ENCODE data around the gene FKBP1A. TPM values are rescaled to one million over a fixed set of nuclear protein-coding genes. Genes with fewer than 3 reads are reported as not detected.

The FKBP1A gene
- polyA plus RNA-seq, 1 of the 3 experiments (the other 2 are of a cell fraction): 362 TPM

DNA sequence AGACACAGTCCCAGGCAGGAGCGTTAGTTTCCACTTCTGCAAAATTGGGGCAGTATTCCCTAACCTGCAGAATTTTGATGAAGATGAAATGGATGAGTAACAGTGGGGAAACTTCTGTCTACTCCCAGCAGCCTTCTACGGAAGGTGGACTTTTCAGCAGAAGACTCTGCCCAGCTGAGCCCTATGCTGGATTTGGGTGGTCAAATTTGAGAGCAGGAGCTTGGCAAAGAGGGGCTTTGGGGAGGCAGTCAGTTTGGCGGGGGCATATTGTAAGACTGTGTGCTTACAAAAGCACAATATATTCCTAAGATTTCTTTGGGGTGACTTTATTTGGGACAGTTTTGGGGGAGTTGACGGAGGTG is 58.5 kb downstream of the FKBP1A start:
- H3K4me2 ChIP-seq: no peak overlapping the region
- H3K9me3 ChIP-seq: no peaks in the 10 kb centered on the region
- H3K27me3 ChIP-seq (ENCODE audit: insufficient read depth): no peaks in the 10 kb centered on the region
- H4K20me1 ChIP-seq (ENCODE audit: insufficient read depth): peaks cover 13% of the 10 kb centered on the region; the same call in 1 of the 2 replicates
- no peak overlapping the region for H3K9ac ChIP-seq
- H3K4me3 ChIP-seq (ENCODE audit: low read depth in 2 of 2, low read length in 1 of 2): no peak overlapping the region
- WGBS (ENCODE audit: low lambda C conversion rate): 78% methylated on average over 4 of the region's 4 CpGs
- peaks cover 10 to 13% of the 10 kb centered on the region in 2 experiments for H3K36me3 ChIP-seq (replicated peaks in 1 of 2; ENCODE audit: control insufficient read depth in 1 of 2, insufficient read depth in 2 of 2, low read length in 1 of 2)
- no peaks in the 10 kb centered on the region for H3K9me2 ChIP-seq
- H3K79me2 ChIP-seq (ENCODE audit: insufficient read depth): peaks cover 50% of the 10 kb centered on the region
- H3F3A ChIP-seq (replicated peaks; ENCODE audit: insufficient read depth): no peaks in the 10 kb centered on the region
- TF ChIP-seq, protein P1, sequence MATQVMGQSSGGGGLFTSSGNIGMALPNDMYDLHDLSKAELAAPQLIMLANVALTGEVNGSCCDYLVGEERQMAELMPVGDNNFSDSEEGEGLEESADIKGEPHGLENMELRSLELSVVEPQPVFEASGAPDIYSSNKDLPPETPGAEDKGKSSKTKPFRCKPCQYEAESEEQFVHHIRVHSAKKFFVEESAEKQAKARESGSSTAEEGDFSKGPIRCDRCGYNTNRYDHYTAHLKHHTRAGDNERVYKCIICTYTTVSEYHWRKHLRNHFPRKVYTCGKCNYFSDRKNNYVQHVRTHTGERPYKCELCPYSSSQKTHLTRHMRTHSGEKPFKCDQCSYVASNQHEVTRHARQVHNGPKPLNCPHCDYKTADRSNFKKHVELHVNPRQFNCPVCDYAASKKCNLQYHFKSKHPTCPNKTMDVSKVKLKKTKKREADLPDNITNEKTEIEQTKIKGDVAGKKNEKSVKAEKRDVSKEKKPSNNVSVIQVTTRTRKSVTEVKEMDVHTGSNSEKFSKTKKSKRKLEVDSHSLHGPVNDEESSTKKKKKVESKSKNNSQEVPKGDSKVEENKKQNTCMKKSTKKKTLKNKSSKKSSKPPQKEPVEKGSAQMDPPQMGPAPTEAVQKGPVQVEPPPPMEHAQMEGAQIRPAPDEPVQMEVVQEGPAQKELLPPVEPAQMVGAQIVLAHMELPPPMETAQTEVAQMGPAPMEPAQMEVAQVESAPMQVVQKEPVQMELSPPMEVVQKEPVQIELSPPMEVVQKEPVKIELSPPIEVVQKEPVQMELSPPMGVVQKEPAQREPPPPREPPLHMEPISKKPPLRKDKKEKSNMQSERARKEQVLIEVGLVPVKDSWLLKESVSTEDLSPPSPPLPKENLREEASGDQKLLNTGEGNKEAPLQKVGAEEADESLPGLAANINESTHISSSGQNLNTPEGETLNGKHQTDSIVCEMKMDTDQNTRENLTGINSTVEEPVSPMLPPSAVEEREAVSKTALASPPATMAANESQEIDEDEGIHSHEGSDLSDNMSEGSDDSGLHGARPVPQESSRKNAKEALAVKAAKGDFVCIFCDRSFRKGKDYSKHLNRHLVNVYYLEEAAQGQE (IDR thresholded peaks at IDR 0.05; ENCODE audit: low read depth, low read length): no peak
- TF ChIP-seq GABPA (IDR thresholded peaks at IDR 0.05; ENCODE audit: low read depth) (no peak), FOXJ3 (CRISPR knock-in tag; IDR thresholded peaks at IDR 0.05) (no peak), SMC3 (IDR thresholded peaks at IDR 0.05; ENCODE audit: low read depth, low read length) (no peak), RFX5 (IDR thresholded peaks at IDR 0.05; ENCODE audit: low read length) (no peak), MXI1 (IDR thresholded peaks at IDR 0.05; ENCODE audit: low read depth, low read length) (no peak)
- no peak overlapping the region for H3K27ac ChIP-seq (ENCODE audit: low read depth in 2 of 2, low read length in 1 of 2)
- no peaks in the 10 kb centered on the region; a peak in 2 of 4 replicates for H3K4me1 ChIP-seq (ENCODE audit: control insufficient read depth in 1 of 2, insufficient read depth in 2 of 2, low read depth in 1 of 2, low read length in 1 of 2)
- no peak for DNase-seq
- H2AFZ ChIP-seq (ENCODE audit: low read depth): no peak overlapping the region
- ChIA-PET POLR2A (no interaction called here), CTCF (no interaction called here)

DNA sequence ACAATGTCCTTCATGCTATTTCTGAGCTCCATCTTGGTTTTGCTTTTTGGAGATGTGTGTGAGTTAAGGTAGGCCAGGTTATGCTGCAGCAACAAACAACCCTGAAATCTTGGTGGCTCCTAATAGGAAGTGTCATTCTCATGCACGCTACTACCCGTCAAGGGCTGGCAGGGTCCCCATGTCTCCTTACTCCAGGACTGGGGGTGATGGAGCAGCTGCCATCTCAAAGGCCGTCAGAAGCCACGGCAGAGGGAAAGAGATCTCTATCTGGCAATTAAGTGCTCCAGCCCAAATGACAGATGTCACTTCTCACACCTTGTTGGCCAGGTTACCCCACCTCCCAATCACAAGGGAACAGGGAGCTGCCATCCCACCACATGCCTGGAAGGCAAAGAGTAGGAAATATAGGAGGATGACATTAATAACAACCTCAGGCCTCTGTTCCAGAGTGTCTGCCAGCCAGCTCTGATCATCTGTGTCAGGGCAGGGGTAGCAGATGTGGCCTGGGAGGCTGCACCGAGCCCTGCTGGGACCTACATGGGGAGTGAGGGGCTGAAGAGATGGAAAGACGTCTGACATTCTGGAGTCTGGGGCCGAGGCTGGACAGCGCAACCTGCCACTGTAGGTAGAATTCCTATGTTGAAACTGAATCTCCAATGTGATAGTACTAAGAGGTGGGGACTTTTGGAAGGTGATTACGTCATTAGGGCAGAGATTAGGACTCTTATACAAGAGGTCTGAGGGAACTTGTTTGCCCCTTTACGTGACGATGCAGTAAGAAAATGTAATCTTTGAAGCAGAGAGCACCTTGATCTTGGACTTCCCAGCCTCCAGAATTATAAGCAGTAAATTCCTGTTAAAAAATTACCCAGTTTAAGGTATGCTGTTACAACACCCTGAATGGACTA is 59.1 kb downstream of the FKBP1A start:
- CTCF ChIA-PET: interaction anchor here (0.9 to 2.5 kb wide), 3 partner anchors 12 to 133 kb away, joined by 4 to 9 read pairs (median 4); partner anchors contain the start of gene NSFL1C
- H3K27ac ChIP-seq (ENCODE audit: low read depth in 2 of 2, low read length in 1 of 2): no peak overlapping the region
- H2AFZ ChIP-seq (ENCODE audit: low read depth): no peak overlapping the region
- over 99% methylated on average over 11 of the region's 11 CpGs for WGBS (ENCODE audit: low lambda C conversion rate)
- peaks cover 10 to 13% of the 10 kb centered on the region in 2 experiments for H3K36me3 ChIP-seq (replicated peaks in 1 of 2; ENCODE audit: control insufficient read depth in 1 of 2, insufficient read depth in 2 of 2, low read length in 1 of 2)
- H3K27me3 ChIP-seq (ENCODE audit: insufficient read depth): no peaks in the 10 kb centered on the region
- H3K4me1 ChIP-seq (ENCODE audit: control insufficient read depth in 1 of 2, insufficient read depth in 2 of 2, low read depth in 1 of 2, low read length in 1 of 2): no peaks in the 10 kb centered on the region; a peak in 2 of 4 replicates
- no peaks in the 10 kb centered on the region for H3K9me2 ChIP-seq
- no peaks in the 10 kb centered on the region for H3F3A ChIP-seq (replicated peaks; ENCODE audit: insufficient read depth)
- H3K4me3 ChIP-seq (ENCODE audit: low read depth in 2 of 2, low read length in 1 of 2): no peak overlapping the region
- no peak overlapping the region for H3K9ac ChIP-seq
- H4K20me1 ChIP-seq (ENCODE audit: insufficient read depth): peaks cover 13% of the 10 kb centered on the region; the same call in 1 of the 2 replicates
- no peak overlapping the region for H3K4me2 ChIP-seq
- no peak for DNase-seq
- H3K9me3 ChIP-seq: no peaks in the 10 kb centered on the region
- no peak for TF ChIP-seq ELF1 (IDR thresholded peaks at IDR 0.05)
- TF ChIP-seq TEAD4 (IDR thresholded peaks at IDR 0.05; ENCODE audit: borderline replicate concordance, insufficient read depth): no peak
- no peak for TF ChIP-seq RXRA (IDR thresholded peaks at IDR 0.05; ENCODE audit: borderline replicate concordance, low read depth)
- no peak for TF ChIP-seq MXI1 (IDR thresholded peaks at IDR 0.05; ENCODE audit: low read depth, low read length)
- TF ChIP-seq, protein P2, sequence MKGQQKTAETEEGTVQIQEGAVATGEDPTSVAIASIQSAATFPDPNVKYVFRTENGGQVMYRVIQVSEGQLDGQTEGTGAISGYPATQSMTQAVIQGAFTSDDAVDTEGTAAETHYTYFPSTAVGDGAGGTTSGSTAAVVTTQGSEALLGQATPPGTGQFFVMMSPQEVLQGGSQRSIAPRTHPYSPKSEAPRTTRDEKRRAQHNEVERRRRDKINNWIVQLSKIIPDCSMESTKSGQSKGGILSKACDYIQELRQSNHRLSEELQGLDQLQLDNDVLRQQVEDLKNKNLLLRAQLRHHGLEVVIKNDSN (IDR thresholded peaks at IDR 0.05; ENCODE audit: borderline replicate concordance, low read depth): no peak
- no peak for TF ChIP-seq FOSL2 (IDR thresholded peaks at IDR 0.05; ENCODE audit: borderline replicate concordance, low read depth)
- no peak for TF ChIP-seq TCF12 (IDR thresholded peaks at IDR 0.05)
- TF ChIP-seq, protein P3, sequence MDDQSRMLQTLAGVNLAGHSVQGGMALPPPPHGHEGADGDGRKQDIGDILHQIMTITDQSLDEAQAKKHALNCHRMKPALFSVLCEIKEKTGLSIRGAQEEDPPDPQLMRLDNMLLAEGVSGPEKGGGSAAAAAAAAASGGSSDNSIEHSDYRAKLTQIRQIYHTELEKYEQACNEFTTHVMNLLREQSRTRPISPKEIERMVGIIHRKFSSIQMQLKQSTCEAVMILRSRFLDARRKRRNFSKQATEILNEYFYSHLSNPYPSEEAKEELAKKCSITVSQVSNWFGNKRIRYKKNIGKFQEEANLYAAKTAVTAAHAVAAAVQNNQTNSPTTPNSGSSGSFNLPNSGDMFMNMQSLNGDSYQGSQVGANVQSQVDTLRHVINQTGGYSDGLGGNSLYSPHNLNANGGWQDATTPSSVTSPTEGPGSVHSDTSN (IDR thresholded peaks at IDR 0.05): no peak
- TF ChIP-seq RAD21 (IDR thresholded peaks at IDR 0.05; ENCODE audit: low read length): no peak
- TF ChIP-seq NFIC (IDR thresholded peaks at IDR 0.05; ENCODE audit: borderline replicate concordance): no peak
- TF ChIP-seq RCOR1 (IDR thresholded peaks at IDR 0.05; ENCODE audit: low read length): no peak
- TF ChIP-seq, protein P4, sequence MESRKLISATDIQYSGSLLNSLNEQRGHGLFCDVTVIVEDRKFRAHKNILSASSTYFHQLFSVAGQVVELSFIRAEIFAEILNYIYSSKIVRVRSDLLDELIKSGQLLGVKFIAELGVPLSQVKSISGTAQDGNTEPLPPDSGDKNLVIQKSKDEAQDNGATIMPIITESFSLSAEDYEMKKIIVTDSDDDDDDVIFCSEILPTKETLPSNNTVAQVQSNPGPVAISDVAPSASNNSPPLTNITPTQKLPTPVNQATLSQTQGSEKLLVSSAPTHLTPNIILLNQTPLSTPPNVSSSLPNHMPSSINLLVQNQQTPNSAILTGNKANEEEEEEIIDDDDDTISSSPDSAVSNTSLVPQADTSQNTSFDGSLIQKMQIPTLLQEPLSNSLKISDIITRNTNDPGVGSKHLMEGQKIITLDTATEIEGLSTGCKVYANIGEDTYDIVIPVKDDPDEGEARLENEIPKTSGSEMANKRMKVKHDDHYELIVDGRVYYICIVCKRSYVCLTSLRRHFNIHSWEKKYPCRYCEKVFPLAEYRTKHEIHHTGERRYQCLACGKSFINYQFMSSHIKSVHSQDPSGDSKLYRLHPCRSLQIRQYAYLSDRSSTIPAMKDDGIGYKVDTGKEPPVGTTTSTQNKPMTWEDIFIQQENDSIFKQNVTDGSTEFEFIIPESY (IDR thresholded peaks at IDR 0.05; ENCODE audit: borderline replicate concordance, low read depth): no peak
- no peak for TF ChIP-seq SMC3 (IDR thresholded peaks at IDR 0.05; ENCODE audit: low read depth, low read length)
- no peak for TF ChIP-seq GATA2 (CRISPR knock-in tag; IDR thresholded peaks at IDR 0.05)
- H3K79me2 ChIP-seq (ENCODE audit: insufficient read depth): peaks cover 56% of the 10 kb centered on the region
- POLR2A ChIA-PET: no interaction called here

Measured in SK-N-SH (cell line).